ENCODE data around the gene PDHA1. TPM values are rescaled to one million over a fixed set of nuclear protein-coding genes. Genes with fewer than 3 reads are reported as not detected.

PDHA1 gene
- total and polyA plus RNA-seq, 4 donors = 83.2 to 202 (median 168) TPM

GRCh38 chrX:19388741-19389140 lies 45.0 kb downstream of the PDHA1 start:
- no peak for DNase-seq (ENCODE audit: low read depth in 4 of 6, low spot score in 6 of 6)
- whole genome bisulfite sequencing (ENCODE audit: insufficient coverage) = 86% methylated on average over 5 of the region's 8 CpGs
- no peaks in the 10 kb centered on the region for H3K36me3 ChIP-seq (ENCODE audit: control insufficient read depth, insufficient read depth, low read length)

GRCh38 chrX:19389227-19389845 lies 45.6 kb downstream of the PDHA1 start:
- Histone ChIP-seq H3K27me3 (ENCODE audit: control insufficient read depth, insufficient read depth, low read length) (no peaks in the 10 kb centered on the region), H3K36me3 (ENCODE audit: control insufficient read depth, insufficient read depth, low read length) (no peaks in the 10 kb centered on the region), H3K4me1 (ENCODE audit: control insufficient read depth, insufficient read depth, low read length) (no peaks in the 10 kb centered on the region), H3K27ac (ENCODE audit: low read depth, low read length) (no peak overlapping the region), H3K4me3 (ENCODE audit: low read depth, low read length) (no peak overlapping the region), H3K9me3 (ENCODE audit: control insufficient read depth, insufficient read depth, low read length) (no peaks in the 10 kb centered on the region)
- WGBS (ENCODE audit: insufficient coverage) = 40% methylated on average over 1 of the region's 4 CpGs
- DNase-seq (ENCODE audit: low read depth in 4 of 6, low spot score in 6 of 6) = peak in 2 of 6 donors; percentile 46 to 84

More at GRCh38 chrX:19388741-19389140, 45.0 kb downstream of the PDHA1 start:
- Histone ChIP-seq H3K4me1 (ENCODE audit: control insufficient read depth, insufficient read depth, low read length) (no peaks in the 10 kb centered on the region), H3K4me3 (ENCODE audit: low read depth, low read length) (no peak overlapping the region), H3K27me3 (ENCODE audit: control insufficient read depth, insufficient read depth, low read length) (no peaks in the 10 kb centered on the region), H3K27ac (ENCODE audit: low read depth, low read length) (no peak overlapping the region), H3K9me3 (ENCODE audit: control insufficient read depth, insufficient read depth, low read length) (no peaks in the 10 kb centered on the region)

- whole genome bisulfite sequencing (ENCODE audit: insufficient coverage) = 86% methylated on average over 5 of the region's 12 CpGs
These were observed 48.4 kb downstream of the PDHA1 start for GRCh38 chrX:19392078-19392477.

GRCh38 chrX:19392703-19393102 lies 49.0 kb downstream of the PDHA1 start:
- DNase-seq (ENCODE audit: low read depth in 4 of 6, low spot score in 6 of 6) = no peak
- H3K27ac ChIP-seq (ENCODE audit: low read depth, low read length) = no peak overlapping the region
- 74% methylated on average over 4 of the region's 4 CpGs for WGBS (ENCODE audit: insufficient coverage)
- no peaks in the 10 kb centered on the region for H3K27me3 ChIP-seq (ENCODE audit: control insufficient read depth, insufficient read depth, low read length)
- no peak overlapping the region for H3K4me3 ChIP-seq (ENCODE audit: low read depth, low read length)
- H3K36me3 ChIP-seq (ENCODE audit: control insufficient read depth, insufficient read depth, low read length) = no peaks in the 10 kb centered on the region
- H3K4me1 ChIP-seq (ENCODE audit: control insufficient read depth, insufficient read depth, low read length) = no peaks in the 10 kb centered on the region
- H3K9me3 ChIP-seq (ENCODE audit: control insufficient read depth, insufficient read depth, low read length) = no peaks in the 10 kb centered on the region

More at GRCh38 chrX:19392078-19392477, 48.4 kb downstream of the PDHA1 start:
- Histone ChIP-seq H3K4me1 (ENCODE audit: control insufficient read depth, insufficient read depth, low read length) (no peaks in the 10 kb centered on the region), H3K4me3 (ENCODE audit: low read depth, low read length) (no peak overlapping the region), H3K36me3 (ENCODE audit: control insufficient read depth, insufficient read depth, low read length) (no peaks in the 10 kb centered on the region), H3K27me3 (ENCODE audit: control insufficient read depth, insufficient read depth, low read length) (no peaks in the 10 kb centered on the region), H3K27ac (ENCODE audit: low read depth, low read length) (no peak overlapping the region), H3K9me3 (ENCODE audit: control insufficient read depth, insufficient read depth, low read length) (no peaks in the 10 kb centered on the region)
- DNase-seq (ENCODE audit: low read depth in 4 of 6, low spot score in 6 of 6) = no peak

- Histone ChIP-seq H3K36me3 (ENCODE audit: control insufficient read depth, insufficient read depth, low read length) (no peaks in the 10 kb centered on the region), H3K9me3 (ENCODE audit: control insufficient read depth, insufficient read depth, low read length) (no peaks in the 10 kb centered on the region), H3K4me3 (ENCODE audit: low read depth, low read length) (no peak overlapping the region), H3K4me1 (ENCODE audit: control insufficient read depth, insufficient read depth, low read length) (no peaks in the 10 kb centered on the region), H3K27me3 (ENCODE audit: control insufficient read depth, insufficient read depth, low read length) (no peaks in the 10 kb centered on the region), H3K27ac (ENCODE audit: low read depth, low read length) (no peak overlapping the region)
- DNase-seq (ENCODE audit: low read depth in 4 of 6, low spot score in 6 of 6) = no peak
These were observed 60.0 kb downstream of the PDHA1 start for GRCh38 chrX:19403696-19404095.

- Histone ChIP-seq H3K27me3 (ENCODE audit: control insufficient read depth, insufficient read depth, low read length) (no peaks in the 10 kb centered on the region), H3K9me3 (ENCODE audit: control insufficient read depth, insufficient read depth, low read length) (no peaks in the 10 kb centered on the region), H3K4me3 (ENCODE audit: low read depth, low read length) (no peak overlapping the region), H3K36me3 (ENCODE audit: control insufficient read depth, insufficient read depth, low read length) (no peaks in the 10 kb centered on the region), H3K4me1 (ENCODE audit: control insufficient read depth, insufficient read depth, low read length) (no peaks in the 10 kb centered on the region), H3K27ac (ENCODE audit: low read depth, low read length) (no peak overlapping the region)
- no peak for DNase-seq (ENCODE audit: low read depth in 4 of 6, low spot score in 6 of 6)
- no CpG with 5 or more reads among the region's 2 CpGs for WGBS (ENCODE audit: insufficient coverage)
These were observed 66.5 kb downstream of the PDHA1 start for GRCh38 chrX:19410259-19410658.

Small RNA genes within 50 kb of the gene (small RNA-seq; reads per million reads assigned to genes)
- gene RF00019 (ENCODE audit: low replicate concordance) = not detected

Other genes starting within 250 kb of the PDHA1 start
- 1 to 10 TPM; 4.5 to 5.9 TPM for gene ADGRG2, start 221.5 kb upstream of the PDHA1 start, total RNA-seq
- gene ADGRG2, start 221.5 kb upstream of the PDHA1 start, polyA plus RNA-seq (ENCODE audit: insufficient read length in 2 of 2) = 1 to 10 TPM; 4.5 to 5.8 TPM
- under 1 TPM; 0.55 to 0.59 TPM for gene MAP3K15, start 171.6 kb downstream of the PDHA1 start, total RNA-seq
- 1 to 10 TPM in 1 of 2 donors, under 1 TPM in 1; 0.66 to 1.0 TPM for gene MAP3K15, start 171.6 kb downstream of the PDHA1 start, polyA plus RNA-seq (ENCODE audit: insufficient read length in 2 of 2)